GM12873 (cell line): ENCODE results near the gene NMT2.

ENCODE experiments used
- TF ChIP-seq, protein P1 (sequence below): IDR thresholded peaks from 2 replicates; pipeline ENCODE4 v1.5.1; 2012; ENCODE audit warnings: low read depth, mild to moderate bottlenecking, moderate library complexity, low read length, control low read depth; ENCODE audit not compliant: insufficient read depth; ENCODE audit errors: missing control alignments

The NMT2 gene

GRCh38 chr10:15059914-15060313 is 108.6 kb downstream of the NMT2 start:
- TF ChIP-seq, protein P1, sequence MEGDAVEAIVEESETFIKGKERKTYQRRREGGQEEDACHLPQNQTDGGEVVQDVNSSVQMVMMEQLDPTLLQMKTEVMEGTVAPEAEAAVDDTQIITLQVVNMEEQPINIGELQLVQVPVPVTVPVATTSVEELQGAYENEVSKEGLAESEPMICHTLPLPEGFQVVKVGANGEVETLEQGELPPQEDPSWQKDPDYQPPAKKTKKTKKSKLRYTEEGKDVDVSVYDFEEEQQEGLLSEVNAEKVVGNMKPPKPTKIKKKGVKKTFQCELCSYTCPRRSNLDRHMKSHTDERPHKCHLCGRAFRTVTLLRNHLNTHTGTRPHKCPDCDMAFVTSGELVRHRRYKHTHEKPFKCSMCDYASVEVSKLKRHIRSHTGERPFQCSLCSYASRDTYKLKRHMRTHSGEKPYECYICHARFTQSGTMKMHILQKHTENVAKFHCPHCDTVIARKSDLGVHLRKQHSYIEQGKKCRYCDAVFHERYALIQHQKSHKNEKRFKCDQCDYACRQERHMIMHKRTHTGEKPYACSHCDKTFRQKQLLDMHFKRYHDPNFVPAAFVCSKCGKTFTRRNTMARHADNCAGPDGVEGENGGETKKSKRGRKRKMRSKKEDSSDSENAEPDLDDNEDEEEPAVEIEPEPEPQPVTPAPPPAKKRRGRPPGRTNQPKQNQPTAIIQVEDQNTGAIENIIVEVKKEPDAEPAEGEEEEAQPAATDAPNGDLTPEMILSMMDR = no peak

- TF ChIP-seq, protein P1 = no peak
Measured at GRCh38 chr10:15058689-15059088, 109.8 kb downstream of the NMT2 start.
